Adrenal gland (tissue), 5 donors: ENCODE data around the gene GBP6.

Experiments
- CTCF ChIP-seq, 6 experiments: fragments of 450-650 bp in 4 of 6; fragments of 200-600 bp in 2 of 6; sonication (generic) in 1 of 6; IDR thresholded peaks; 1 replicate in 5 of 6; 2 replicates in 1 of 6; pipeline versions ENCODE4 v1.5.1 to v1.8.0; 2016 to 2021; ENCODE audit warnings: antibody characterized with exemption in 6 of 6, mild to moderate bottlenecking in 2 of 6, moderate library complexity in 1 of 6
- POLR2A ChIP-seq, 2 donors: fragments of 450-650 bp; IDR thresholded peaks; one replicate each; pipeline ENCODE4 v1.6.1; 2017; ENCODE audit warnings: antibody characterized with exemption in 2 of 2, mild to moderate bottlenecking in 2 of 2, moderate library complexity in 1 of 2
- donor health status: DM: no; HTN: no; CAD: no.

- no peak for TF ChIP-seq CTCF (IDR thresholded peaks at IDR 0.05)
- TF ChIP-seq POLR2A (IDR thresholded peaks at IDR 0.05), result no peak
These were observed 663 bp upstream of the GBP6 start for GRCh38 chr1:89363196-89363595.
